Astrocyte of the spinal cord (primary cell): ENCODE results near the gene PRLH.

Source experiments
- DNase-seq: peaks from one replicate; pipeline ENCODE4 v3.0.0; 2011; ENCODE audit warnings: low read depth, low spot score
- H3K4me3 ChIP-seq: 2 replicates; pipeline ENCODE4 v1.5.1; 2011; ENCODE audit warnings: low read depth, mild to moderate bottlenecking, low read length, moderate library complexity
- CTCF ChIP-seq: IDR thresholded peaks from 2 replicates; pipeline ENCODE4 v1.5.1; 2012; ENCODE audit warnings: low read depth, mild to moderate bottlenecking, low read length, inconsistent platforms
- in situ Hi-C: cut with HindIII; loops from 2 replicates; pipeline ENCODE4 v1.10.0; 2017; ENCODE audit warnings: low sequenced_read_pairs

PRLH gene

GRCh38 chr2:237533668-237534161, 32.7 kb upstream of the PRLH start:
- in situ Hi-C loops, result no loop called here
- no peak for TF ChIP-seq CTCF
- DNase-seq, result no peak
- H3K4me3 ChIP-seq, result no peak overlapping the region

- no peak for TF ChIP-seq CTCF
- no peak overlapping the region for H3K4me3 ChIP-seq
- in situ Hi-C loops, result no loop called here
- DNase-seq, result no peak
Observed at GRCh38 chr2:237534380-237534779, 32.0 kb upstream of the PRLH start.

- no peak for DNase-seq
- TF ChIP-seq CTCF, result no peak
- in situ Hi-C loops, result no loop called here
- no peak overlapping the region for H3K4me3 ChIP-seq
Observed at GRCh38 chr2:237535385-237536082, 30.8 kb upstream of the PRLH start.

- in situ Hi-C loops, result no loop called here
- DNase-seq, result no peak
- H3K4me3 ChIP-seq, result no peak overlapping the region
- no peak for TF ChIP-seq CTCF
Observed at GRCh38 chr2:237536083-237536415, 30.3 kb upstream of the PRLH start.

- in situ Hi-C loops, result no loop called here
- no peak for TF ChIP-seq CTCF
- H3K4me3 ChIP-seq, result no peak overlapping the region
- no peak for DNase-seq
Observed at GRCh38 chr2:237536617-237537016, 29.8 kb upstream of the PRLH start.

- no peak for TF ChIP-seq CTCF
- H3K4me3 ChIP-seq, result no peak overlapping the region
- in situ Hi-C loops, result no loop called here
- DNase-seq, result no peak
Observed at GRCh38 chr2:237538001-237538720, 28.2 kb upstream of the PRLH start.
